Measurements from ENCODE around the gene JAG1.

- TF ChIP-seq CTCF (IDR thresholded peaks at IDR 0.05) (no peak), ZFX (IDR thresholded peaks at IDR 0.05; ENCODE audit: borderline replicate concordance) (no peak)
Observed at GRCh38 chr20:10662661-10663458, 10.9 kb downstream of the JAG1 start.
